K562 (cell line): ENCODE results near the gene CATSPER1. TPM values are rescaled to one million over a fixed set of nuclear protein-coding genes. Genes with fewer than 3 reads are reported as not detected.

Source experiments
- BDP1 ChIP-seq: IDR thresholded peaks from 3 replicates; pipeline ENCODE4 v1.6.1; 2011; ENCODE audit not compliant: insufficient read length, insufficient read depth
- CBX5 ChIP-seq: IDR thresholded peaks from 2 replicates; pipeline ENCODE4 v1.6.1; 2014; ENCODE audit warnings: low read depth, borderline replicate concordance
- GTF2E2 ChIP-seq: fragments of 200-800 bp; sonication (Bioruptor generic); IDR thresholded peaks from 2 replicates; pipeline ENCODE4 v1.6.1; 2016; ENCODE audit warnings: missing genetic modification characterization, missing compliant biosample characterization
- HMGXB4 ChIP-seq: sonication (generic); formaldehyde crosslinking; IDR thresholded peaks from 2 replicates; pipeline ENCODE4 v1.8.1; 2023; ENCODE audit warnings: mild to moderate bottlenecking, missing genetic modification reagents
- KAT7 ChIP-seq: sonication (generic); formaldehyde crosslinking; IDR thresholded peaks from 2 replicates; pipeline ENCODE4 v1.8.0; 2022; ENCODE audit warnings: missing genetic modification reagents, mild to moderate bottlenecking, borderline replicate concordance
- KAT8 ChIP-seq: fragments of 450-650 bp; IDR thresholded peaks from 2 replicates; pipeline ENCODE4 v1.6.1; 2016; ENCODE audit warnings: low read depth, mild to moderate bottlenecking
- MTF1 ChIP-seq: fragments of 250-450 bp; sonication (Bioruptor Pico); IDR thresholded peaks from 2 replicates; pipeline ENCODE4 v1.9.0; 2021; ENCODE audit warnings: moderate library complexity, mild to moderate bottlenecking, inconsistent platforms, borderline replicate concordance
- NCOA6 ChIP-seq: fragments of 450-650 bp; IDR thresholded peaks from 2 replicates; pipeline ENCODE4 v1.6.1; 2017; ENCODE audit warnings: mild to moderate bottlenecking
- NELFE ChIP-seq: IDR thresholded peaks from 2 replicates; pipeline ENCODE4 v1.6.1; 2011; ENCODE audit warnings: mild to moderate bottlenecking; ENCODE audit not compliant: insufficient read depth, insufficient read length
- NR2C2 ChIP-seq, 2 experiments: fragments of 200-800 bp in 1 of 2; sonication (Bioruptor generic) in 1 of 2; sonication (generic) in 1 of 2; formaldehyde crosslinking in 1 of 2; IDR thresholded peaks; 2 replicates each; pipeline versions ENCODE4 v1.6.1 to v1.8.0; 2016 to 2022; ENCODE audit warnings: mild to moderate bottlenecking in 1 of 2, missing compliant biosample characterization in 1 of 2, missing genetic modification characterization in 1 of 2, missing genetic modification reagents in 1 of 2
- PYGO2 ChIP-seq: fragments of 450-650 bp; IDR thresholded peaks from 2 replicates; pipeline ENCODE4 v1.6.1; 2016; ENCODE audit warnings: mild to moderate bottlenecking, missing genetic modification characterization, moderate library complexity, missing compliant biosample characterization
- SMC3 ChIP-seq: conservative IDR thresholded peaks from 2 replicates; pipeline ENCODE4 v1.6.1; 2011; ENCODE audit warnings: low read depth, low read length, improper control_type of control experiment; ENCODE audit not compliant: insufficient read depth
- SRSF1 ChIP-seq: fragments of 200-400 bp; formaldehyde crosslinking; IDR thresholded peaks from 2 replicates; pipeline ENCODE4 v1.6.1; 2017; ENCODE audit warnings: mild to moderate bottlenecking, low read depth, low read length, moderate library complexity
- TBP ChIP-seq: optimal IDR thresholded peaks from 2 replicates; pipeline ENCODE3; 2011; ENCODE audit warnings: low read depth, low read length, improper control_type of control experiment
- ZBTB17 ChIP-seq: fragments of 450-650 bp; formaldehyde crosslinking; IDR thresholded peaks from 2 replicates; pipeline ENCODE4 v1.4.0; 2020; ENCODE audit warnings: mild to moderate bottlenecking
- ZKSCAN1 ChIP-seq: fragments of 150-350 bp; IDR thresholded peaks from 2 replicates; pipeline ENCODE4 v1.6.1; 2016; ENCODE audit warnings: low read depth, low read length
- ZNF184 ChIP-seq: sonication (generic); formaldehyde crosslinking; IDR thresholded peaks from 2 replicates; pipeline ENCODE4 v1.5.0; 2020; ENCODE audit warnings: missing genetic modification reagents
- ZNF347 ChIP-seq: fragments of 450-650 bp; formaldehyde crosslinking; IDR thresholded peaks from 2 replicates; pipeline ENCODE4 v1.4.0; 2020; ENCODE audit warnings: low read depth, mild to moderate bottlenecking, moderate library complexity
- ZNF354B ChIP-seq: fragments of 250-450 bp; sonication (Bioruptor Pico); IDR thresholded peaks from 2 replicates; pipeline ENCODE4 v1.4.0; 2020
- polyA plus RNA-seq, 8 experiments: library from polyadenylated mRNA; depleted of rRNA in 4 of 8; stranded (reverse) in 5 of 8; unstranded in 3 of 8; fragments of >200 nt; fragmentation: Nextera tagmentation in 2 of 8; fragmentation: Illumina TruSeq in 1 of 8; extraction: Ambion mirVana in 2 of 8; extraction: Trizol in 1 of 8; gene quantifications; 2 replicates each; pipeline versions ENCODE4 v1.2.1 to v1.2.3, GENCODE V29; 2011 to 2014; ENCODE audit warnings: inconsistent platforms in 1 of 8, missing spikeins in 1 of 8
- total RNA-seq, 7 experiments: library from RNA; depleted of rRNA in 6 of 7; stranded (reverse); fragments of >200 nt in 6 of 7; fragmentation: Illumina TruSeq in 2 of 7; extraction: Trizol in 2 of 7; gene quantifications; 2 replicates each; pipeline versions ENCODE4 v1.2.1 to v1.2.3, GENCODE V29; 2011 to 2021; ENCODE audit warnings: low replicate concordance in 1 of 7
- TF ChIP-seq, protein P1 (sequence below): fragments of 250-450 bp; sonication (Bioruptor Pico); IDR thresholded peaks from 2 replicates; pipeline ENCODE4 v1.8.0; 2022; ENCODE audit warnings: inconsistent platforms
- TF ChIP-seq, protein P2 (sequence below): sonication (generic); formaldehyde crosslinking; IDR thresholded peaks from 2 replicates; pipeline ENCODE4 v1.8.0; 2023; ENCODE audit warnings: mild to moderate bottlenecking, missing genetic modification reagents

CATSPER1 gene
- total and polyA plus RNA-seq, 9 of the 15 experiments (the other 6 are each of a cell fraction or from before 2014, with no cell fraction given), result 0.21 to 3.3 (median 0.76) TPM

DNA sequence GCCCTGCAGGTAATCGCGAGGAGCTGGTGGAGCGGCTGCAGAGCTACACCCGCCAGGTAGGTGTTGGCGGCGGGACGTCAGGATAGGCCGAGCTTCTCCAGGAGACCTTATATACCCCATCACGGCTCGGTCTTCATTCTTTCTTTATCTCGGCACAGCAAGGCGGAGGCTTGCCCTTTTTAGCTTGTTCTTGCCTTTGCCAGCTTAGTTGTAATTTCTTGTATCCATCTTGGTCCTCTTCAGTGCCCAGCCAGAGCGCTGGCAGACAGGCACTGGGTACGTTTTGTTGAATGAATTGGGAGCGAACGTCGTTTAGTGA, 26.3 kb upstream of the CATSPER1 start (continued):
- TF ChIP-seq HMGXB4 (CRISPR knock-in tag) (0 out of 2 replicates have a peak, but pooled peaks have one; percentile 4), BDP1 (no peak), NR2C2 (CRISPR knock-in tag; IDR thresholded peaks at IDR 0.05) (0 out of 2 replicates have a peak, but pooled peaks have one; percentile 5), NR2C2 (tag; IDR thresholded peaks at IDR 0.05) (no peak), PYGO2 (tag) (no peak), ZKSCAN1 (no peak), NCOA6 (no peak), MTF1 (no peak), ZNF347 (CRISPR knock-in tag) (no peak), KAT8 (no peak), KAT7 (peak; percentile 83), ZNF354B (CRISPR knock-in tag) (no peak), TBP (no peak), SRSF1 (no peak), NELFE (no peak), SMC3 (no peak), ZNF184 (CRISPR knock-in tag) (no peak), ZBTB17 (no peak), CBX5 (no peak), GTF2E2 (0 out of 2 replicates have a peak, but pooled peaks have one; percentile 57)
- TF ChIP-seq, protein P1, sequence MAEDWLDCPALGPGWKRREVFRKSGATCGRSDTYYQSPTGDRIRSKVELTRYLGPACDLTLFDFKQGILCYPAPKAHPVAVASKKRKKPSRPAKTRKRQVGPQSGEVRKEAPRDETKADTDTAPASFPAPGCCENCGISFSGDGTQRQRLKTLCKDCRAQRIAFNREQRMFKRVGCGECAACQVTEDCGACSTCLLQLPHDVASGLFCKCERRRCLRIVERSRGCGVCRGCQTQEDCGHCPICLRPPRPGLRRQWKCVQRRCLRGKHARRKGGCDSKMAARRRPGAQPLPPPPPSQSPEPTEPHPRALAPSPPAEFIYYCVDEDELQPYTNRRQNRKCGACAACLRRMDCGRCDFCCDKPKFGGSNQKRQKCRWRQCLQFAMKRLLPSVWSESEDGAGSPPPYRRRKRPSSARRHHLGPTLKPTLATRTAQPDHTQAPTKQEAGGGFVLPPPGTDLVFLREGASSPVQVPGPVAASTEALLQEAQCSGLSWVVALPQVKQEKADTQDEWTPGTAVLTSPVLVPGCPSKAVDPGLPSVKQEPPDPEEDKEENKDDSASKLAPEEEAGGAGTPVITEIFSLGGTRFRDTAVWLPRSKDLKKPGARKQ, result no peak
- TF ChIP-seq, protein P2, sequence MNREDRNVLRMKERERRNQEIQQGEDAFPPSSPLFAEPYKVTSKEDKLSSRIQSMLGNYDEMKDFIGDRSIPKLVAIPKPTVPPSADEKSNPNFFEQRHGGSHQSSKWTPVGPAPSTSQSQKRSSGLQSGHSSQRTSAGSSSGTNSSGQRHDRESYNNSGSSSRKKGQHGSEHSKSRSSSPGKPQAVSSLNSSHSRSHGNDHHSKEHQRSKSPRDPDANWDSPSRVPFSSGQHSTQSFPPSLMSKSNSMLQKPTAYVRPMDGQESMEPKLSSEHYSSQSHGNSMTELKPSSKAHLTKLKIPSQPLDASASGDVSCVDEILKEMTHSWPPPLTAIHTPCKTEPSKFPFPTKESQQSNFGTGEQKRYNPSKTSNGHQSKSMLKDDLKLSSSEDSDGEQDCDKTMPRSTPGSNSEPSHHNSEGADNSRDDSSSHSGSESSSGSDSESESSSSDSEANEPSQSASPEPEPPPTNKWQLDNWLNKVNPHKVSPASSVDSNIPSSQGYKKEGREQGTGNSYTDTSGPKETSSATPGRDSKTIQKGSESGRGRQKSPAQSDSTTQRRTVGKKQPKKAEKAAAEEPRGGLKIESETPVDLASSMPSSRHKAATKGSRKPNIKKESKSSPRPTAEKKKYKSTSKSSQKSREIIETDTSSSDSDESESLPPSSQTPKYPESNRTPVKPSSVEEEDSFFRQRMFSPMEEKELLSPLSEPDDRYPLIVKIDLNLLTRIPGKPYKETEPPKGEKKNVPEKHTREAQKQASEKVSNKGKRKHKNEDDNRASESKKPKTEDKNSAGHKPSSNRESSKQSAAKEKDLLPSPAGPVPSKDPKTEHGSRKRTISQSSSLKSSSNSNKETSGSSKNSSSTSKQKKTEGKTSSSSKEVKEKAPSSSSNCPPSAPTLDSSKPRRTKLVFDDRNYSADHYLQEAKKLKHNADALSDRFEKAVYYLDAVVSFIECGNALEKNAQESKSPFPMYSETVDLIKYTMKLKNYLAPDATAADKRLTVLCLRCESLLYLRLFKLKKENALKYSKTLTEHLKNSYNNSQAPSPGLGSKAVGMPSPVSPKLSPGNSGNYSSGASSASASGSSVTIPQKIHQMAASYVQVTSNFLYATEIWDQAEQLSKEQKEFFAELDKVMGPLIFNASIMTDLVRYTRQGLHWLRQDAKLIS (CRISPR knock-in tag), result 0 out of 2 replicates have a peak, but pooled peaks have one; percentile 5
